K562 (cell line): ENCODE results near the gene AQP2.

Experiments used
- TRIM25 ChIP-seq: fragments of 450-650 bp; IDR thresholded peaks from 2 replicates; pipeline ENCODE4 v1.7.0; 2016; ENCODE audit warnings: borderline replicate concordance
- USF2 ChIP-seq: sonication (generic); formaldehyde crosslinking; IDR thresholded peaks from 2 replicates; pipeline ENCODE4 v1.5.0; 2020; ENCODE audit warnings: missing genetic modification reagents

DNA sequence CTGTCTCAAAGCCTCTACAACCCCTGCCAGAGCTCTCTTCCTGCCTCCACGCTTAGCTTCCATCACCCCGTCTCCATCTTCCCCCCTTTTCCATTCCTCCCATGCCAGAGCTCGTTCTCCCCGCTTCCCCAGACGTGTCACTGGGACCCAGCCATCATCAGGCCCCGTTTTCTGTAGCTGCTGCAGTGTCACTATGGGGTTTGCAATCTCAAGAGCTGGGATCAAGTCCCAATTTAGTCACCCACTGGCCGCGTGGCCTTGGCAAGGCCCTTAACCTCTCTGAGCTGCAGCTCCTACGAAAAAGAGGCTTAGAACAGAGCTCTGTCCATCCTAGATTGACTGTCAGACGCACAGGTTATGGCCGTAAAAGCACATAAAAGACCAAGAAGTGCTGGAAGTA, 45.9 kb upstream of the AQP2 start:
- TF ChIP-seq USF2 (CRISPR knock-in tag) (no peak), TRIM25 (no peak)
